Hematopoietic multipotent progenitor cell treated with erythropoietin and hydrocortisone succinate and interleukin-3 and kit ligand, for 17 days (in vitro differentiated cells): ENCODE data around the gene CCR5AS.
"Not testable (repeated sequence)": the region's sequence is repeated elsewhere in the genome, so short reads cannot be mapped to it uniquely, and the experiment has no call there.

Experiments
- DNase-seq: peaks from one replicate; pipeline ENCODE4 v3.0.0-alpha.2; 2015; ENCODE audit warnings: low spot score

CCR5AS gene

DNA sequence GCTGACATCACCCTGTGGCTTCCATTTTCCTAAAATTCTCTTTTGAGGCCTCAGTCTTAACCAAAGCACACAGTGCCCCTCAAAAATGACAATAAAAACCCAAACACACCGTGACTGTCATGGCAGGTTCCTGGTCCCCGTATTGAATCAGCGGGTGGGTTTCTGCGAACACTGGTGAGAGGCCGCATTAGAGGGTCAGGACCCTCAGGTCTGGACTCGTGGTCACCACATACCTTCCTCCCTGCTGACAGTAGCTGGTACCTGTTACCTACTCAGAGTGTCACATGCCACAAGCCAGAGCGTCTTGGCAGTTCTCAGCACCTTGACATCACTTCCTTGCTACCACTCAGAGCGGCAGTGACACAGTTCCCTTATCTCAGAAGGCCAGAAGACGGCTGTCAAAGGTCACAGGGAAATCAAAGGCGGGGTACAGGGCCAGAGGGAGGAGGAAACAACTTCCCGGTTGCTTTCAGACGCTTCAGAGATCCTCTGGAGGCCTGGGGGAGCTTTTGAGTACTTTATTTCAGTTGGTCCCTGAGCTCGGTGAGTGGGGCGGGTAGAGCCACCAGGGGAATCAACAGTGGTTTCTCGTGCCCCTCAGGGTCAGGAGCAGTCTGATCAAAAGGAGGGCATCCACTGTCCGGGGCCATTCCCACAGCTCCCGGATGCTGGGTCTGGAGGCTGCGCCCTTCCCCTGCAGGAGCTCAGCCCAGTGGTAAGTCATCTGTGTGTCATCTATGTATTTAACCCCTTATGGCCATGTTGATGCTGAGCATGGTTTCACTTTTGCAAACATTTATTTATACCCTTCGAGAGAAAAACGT is at the start of gene CCR5AS, which contains the start of gene CCRL2:
Gene CCR5AS (minus strand): TSS at position 279 of the 824 bp plus-strand sequence.
Gene CCRL2 (plus strand): TSS at position 472 of the 824 bp plus-strand sequence. CDS start 821 bp downstream, outside the sequence.
- peak; percentile 95 for DNase-seq

DNA sequence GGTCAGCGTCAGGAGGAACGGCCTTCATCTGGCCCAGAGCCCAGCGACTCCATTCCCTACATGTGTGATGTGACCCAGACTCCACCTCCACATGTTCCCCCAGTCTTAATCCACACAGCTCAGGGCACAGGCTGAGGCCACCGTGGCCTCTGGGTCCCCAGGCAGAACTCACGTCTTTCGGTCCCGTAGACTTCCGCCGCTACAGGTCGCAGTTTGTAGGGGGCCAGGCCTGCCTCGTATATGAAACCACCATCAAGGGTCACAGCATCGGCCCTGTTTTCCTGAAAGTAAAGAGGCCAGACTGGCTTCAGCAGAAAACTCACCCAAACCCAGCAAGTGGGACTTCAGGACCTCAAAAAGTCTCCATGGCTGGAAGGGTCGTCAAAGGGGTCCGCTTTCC is 49.3 kb upstream of the CCR5AS start:
- no peak for DNase-seq

DNA sequence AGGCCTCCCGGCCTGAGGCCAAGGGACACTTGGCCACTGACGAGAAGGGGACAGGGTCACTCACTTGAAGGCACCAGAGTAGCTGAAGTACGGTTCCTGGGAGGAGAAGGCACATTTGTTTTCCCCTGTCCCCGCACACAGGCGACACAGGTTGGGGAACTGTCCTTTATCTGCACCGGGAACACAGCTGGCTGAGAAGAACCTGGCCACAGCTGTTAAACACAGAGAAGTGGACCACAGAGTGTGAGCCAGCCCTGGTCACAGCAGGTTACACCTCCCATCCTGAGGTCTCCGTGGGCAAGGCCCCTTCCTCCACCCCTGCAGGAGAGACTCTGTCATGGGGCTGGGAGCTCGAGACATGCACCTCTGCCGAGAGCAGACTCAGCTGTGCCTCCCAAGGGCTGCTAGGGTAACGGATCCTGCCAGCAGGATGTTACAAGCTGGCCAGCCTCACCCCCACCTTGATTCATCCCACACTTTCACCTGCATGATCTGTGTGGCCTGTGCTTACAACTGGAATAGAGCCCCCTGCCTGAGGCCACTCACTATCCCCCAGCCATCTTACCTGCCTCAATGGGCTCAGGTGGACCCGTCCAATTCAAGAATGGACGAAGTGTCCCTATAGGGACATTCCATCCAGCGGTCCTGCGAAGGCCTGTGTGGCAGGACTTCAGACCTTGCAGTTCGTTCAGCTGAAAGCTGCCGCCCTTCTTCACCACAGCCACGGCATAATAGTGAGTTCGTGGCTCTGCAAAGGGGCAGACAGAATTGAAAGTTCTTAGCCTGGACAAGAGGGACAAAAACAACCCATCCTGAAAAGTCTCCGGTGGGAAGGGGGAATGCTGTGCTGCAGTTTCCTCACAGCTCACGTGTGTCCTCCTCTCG is 48.6 kb upstream of the CCR5AS start:
- no peak for DNase-seq

DNA sequence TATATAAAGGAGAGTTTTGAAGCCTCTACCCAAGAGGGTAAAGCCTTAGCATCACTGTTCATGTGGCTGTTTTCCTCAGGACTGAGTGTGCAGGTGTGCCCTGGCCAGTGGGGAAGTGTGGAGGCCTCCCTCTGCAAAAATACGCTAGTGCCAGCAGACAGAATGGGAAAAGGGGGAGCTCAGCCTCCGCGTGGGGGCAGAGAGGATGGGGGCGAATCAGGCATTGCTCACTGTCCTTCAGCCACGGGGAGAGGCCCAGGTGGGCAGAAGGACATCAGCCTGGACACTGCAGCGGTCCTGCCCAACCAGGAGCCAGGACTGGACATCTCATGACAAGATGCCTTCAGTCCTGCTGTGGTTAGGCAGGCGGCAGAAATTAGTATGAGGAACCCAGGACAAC is 47.7 kb upstream of the CCR5AS start:
- no peak for DNase-seq

DNA sequence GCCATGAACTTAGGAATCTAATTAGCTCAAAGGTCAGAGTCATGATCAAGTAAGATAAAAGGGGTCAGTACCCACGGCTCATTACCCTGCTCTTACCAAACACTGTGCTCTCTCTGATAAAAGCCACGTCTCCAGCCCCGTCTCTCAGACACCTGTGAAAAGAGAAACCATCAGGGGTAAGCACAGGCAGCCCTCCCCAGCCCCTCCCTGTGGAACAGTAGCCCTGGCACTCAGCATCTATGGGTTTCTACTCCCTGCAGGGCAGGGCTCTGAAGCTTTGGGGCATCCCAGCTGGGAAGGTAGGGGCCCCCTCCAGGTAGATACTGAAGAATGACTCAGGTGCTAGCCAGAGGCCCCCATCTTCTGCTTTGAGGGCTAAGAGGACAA is 47.3 kb upstream of the CCR5AS start:
- DNase-seq, result no peak

DNA sequence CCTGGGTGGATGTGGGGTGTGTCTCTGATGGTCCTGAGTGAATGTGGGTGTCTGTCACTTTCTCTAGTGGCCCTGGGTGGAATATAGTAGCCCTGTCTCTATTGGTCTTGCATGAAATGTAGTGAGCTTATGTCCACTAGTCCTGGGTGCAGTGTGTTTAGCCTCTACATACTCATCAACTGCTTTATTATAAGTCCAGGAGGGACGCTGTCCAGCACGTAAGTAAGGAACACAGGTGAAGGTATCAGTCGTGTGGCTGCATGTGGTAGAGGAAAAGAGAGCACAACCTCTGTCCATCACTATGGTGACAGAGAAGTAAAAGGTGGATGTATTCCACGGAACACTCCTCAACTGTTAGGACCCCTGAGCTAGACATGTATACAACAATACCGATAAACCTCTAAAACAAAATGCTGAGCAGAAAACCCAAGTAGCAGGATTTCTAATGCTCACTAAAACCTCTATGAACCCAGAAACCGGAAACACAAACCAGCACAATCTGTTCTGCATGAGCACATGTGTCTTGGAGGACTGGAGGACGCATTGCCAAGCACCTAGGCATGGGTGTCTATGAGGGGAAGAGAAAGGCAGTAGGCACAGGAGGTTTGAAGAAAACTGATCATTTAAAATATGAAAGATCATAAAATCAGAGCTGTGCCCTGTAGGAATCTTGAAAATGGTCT is 46.8 kb upstream of the CCR5AS start:
- no peak for DNase-seq

DNA sequence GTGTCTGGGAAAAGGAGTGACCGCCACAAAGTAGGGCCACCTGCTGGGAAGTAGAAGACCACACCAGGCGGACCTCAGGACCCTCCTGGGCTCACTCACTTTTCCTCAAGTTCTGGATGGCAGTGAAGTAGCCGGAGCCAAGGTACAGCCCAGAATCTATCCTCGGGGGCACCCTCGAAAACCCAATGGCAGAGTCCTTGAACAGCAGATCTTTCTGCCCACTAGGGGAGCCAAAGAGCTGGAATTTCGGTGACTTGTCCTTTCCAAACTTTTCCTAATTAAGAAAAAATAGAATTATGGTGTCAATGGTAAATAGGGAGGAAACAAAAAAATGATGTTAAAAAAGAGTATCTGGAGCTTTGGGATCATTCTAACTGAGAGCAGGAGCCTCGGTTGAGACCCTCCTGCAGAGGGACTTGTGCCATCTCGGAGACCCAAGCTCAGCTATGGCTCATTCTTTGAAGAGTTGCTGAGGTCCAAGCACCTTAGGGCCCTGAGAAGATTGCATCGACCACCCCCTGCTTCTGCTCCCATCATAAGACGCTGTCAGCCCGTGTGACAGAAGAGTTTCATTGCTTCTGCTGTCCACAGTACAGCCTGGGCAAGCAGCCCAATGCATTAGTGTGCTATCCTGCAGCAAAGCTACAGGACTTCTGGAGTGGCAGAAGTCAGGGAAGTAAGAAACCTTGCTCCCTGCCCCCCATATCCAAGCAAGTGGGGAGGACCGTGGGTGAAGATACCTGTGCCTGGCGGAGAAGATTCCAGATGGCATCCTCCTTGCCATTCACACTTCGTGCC is 43.1 kb upstream of the CCR5AS start:
- DNase-seq, result peak; percentile 48

DNA sequence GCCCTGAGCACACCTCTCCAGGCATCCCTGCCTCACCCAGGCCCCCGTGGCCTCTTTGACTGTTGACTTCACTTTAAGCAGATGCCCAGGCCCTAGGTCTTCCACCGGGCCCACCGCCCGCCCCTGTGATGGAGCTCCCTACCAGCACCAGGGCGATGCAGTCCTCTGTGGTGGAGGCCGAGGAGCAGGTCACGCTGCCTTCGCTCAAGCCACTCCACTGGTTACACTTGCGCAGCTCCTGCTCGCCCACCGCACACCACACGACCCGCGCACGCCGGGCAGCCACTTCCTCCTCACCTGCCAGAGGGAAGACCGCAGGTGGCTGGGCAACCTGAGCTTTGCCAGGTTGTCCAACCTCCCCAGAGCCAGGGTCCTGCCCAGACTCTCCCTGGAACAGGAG is 41.9 kb upstream of the CCR5AS start:
- DNase-seq, result no peak

DNA sequence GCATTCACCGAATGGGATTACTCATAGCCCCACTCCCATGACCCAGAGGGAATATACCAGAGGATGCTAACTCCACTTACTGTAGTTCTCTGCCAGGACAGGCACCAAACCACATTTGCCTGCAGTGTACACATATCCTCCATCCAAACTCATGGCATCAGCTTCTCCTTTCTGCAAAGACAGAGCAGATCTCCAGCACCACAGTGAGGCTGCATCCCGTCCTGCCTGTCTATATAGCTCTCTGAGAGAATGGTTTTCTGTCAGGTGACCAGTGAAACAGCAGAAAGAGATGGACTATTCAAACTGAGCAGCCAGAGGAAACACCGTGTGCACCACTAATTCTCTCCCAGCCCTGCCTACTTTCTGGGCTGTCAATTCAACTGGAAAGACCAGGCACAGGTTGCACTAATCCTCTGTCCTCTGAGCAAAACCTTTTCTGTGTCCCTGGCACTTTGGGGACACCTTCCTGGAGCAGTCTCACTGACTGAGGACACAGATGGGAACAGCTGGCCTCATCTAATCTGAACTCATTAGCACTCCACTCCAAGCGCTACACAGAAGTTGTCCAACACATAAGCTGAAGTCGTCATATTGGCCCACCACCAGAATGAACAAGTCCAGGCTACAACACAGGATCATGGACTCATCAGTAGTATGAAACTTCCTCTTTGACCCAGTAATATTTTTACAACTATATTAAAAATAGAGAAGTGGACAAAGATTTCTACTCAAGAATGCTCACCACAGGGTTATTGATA is 40.5 kb upstream of the CCR5AS start:
- DNase-seq, result no peak

DNA sequence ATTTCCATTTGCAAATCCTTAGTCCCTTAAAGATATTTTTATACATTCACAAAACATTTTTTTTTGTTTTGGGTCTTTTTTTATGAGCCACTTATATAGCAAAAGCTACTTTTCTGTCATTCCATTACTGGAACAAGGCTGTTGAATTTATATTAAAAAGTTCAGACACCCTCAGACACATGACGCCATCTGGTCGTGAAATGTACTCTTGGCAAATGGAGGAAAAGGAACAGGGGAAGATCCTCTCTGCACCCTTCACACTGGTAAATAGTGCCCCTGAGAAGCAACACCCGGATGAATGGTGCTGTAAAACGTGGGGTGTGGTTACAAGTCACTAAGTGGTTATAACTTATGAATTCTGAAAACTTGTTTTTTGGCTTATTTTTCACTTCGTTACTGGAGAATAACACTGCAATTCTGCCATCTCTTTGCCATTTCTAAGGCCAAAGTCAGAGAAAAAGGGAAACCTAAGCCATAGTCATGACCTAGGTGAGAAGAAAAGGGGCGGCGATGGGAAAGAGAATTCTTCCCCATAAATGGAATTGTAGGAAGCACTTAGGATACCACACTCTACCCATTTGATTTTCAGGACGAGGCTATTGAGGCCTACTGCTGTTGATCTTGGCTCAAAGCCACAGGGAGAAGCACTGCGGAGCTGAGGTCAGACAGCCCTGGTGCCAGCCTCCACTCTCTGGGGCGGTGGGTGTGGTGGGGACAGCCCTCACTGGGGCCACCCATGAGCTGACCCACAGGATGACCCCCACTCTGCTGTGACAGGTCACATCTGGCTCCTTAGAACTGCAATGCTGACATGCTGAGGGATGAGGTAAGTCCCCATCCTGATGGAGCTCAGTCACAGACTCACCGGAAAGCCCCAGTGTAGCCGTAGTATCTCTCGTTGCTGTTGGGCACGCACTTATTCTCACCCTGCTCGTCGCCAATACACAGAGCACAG is 36.0 kb upstream of the CCR5AS start:
- DNase-seq, result no peak

DNA sequence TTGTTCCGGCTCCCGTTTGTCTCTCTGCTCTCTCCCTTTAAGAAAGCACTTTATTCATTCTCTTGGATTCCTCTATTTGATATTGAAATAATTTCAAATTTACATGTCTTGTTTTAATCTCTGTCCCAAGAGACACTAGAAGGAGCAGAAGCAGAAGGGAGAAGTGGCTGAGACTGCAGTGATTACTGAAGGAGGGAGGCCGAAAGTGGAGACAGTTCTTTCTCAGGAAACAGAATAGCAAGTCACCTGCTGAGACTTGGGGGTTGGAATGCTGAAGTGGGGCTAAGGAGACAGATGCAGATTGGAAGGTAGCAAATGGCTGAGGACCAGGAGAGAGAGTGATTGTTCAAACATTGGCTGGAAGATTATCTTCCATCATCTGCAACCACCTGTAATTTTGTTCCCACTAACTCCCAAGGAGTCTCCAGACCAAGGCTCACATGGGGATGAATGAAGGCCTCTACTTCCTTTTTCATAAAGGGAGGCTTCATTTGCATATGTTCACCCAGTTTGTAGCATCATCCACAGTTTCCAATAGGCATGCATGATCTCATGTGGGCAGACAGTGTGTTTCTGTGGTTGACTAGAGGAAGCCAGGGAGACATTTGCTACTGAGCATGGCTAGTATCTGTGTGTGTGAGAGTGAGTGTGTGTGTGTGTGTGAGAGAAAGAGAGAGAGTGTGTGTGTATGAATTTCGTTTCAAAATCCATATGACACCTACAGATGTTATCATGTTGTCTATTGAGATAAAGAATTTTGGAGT is 33.8 kb upstream of the CCR5AS start:
- DNase-seq, result no peak

DNA sequence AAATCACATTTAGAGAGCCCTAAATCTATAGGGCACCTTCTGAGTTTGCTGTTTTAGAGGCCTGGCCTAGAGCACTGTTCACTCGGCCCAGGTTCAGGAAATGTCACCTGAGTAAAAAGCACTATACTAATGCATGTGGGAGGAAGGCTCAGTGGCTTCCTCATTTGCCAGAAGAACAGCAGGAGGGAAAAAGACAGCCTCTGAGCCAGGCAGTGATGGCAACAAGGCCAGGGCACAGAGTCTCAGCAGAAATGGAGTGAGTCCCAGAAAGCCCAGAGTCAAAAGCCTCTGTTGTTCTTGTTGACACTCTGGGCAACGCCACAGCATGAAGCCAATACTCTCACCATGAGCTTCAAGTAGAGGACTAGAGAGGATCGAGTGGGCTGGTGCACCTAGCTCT is 32.0 kb upstream of the CCR5AS start:
- no peak for DNase-seq

DNA sequence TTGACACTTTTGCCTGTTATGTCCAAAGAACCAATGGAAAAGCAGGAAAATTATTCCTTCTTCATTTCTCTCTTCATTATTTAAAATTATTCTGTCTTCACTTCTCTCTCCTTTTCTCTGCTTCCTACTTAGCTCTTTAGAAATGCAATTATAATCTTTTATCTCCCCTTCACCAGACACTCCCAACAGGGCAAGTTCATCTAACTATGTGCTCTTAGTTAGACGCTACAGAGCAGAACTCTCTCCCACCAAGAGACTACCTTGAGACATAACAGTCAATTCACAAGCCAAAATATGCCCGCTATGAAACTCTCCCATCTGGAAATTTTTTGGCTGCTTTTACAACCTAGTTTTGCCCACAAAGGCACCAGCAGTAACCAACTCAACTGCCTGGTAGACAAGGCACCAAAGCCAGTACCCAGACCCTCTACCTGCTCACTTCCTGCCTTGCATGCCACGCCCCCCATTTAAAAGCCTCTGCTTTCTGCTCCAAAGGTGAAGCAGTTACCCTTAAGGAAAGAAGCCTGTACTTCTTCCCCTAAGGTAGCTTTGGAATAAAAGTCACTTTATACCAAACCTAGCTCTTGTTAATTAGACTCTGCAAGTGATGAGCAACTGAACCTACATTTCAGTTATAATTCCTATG is 28.3 kb upstream of the CCR5AS start:
- DNase-seq, result peak; percentile 41

DNA sequence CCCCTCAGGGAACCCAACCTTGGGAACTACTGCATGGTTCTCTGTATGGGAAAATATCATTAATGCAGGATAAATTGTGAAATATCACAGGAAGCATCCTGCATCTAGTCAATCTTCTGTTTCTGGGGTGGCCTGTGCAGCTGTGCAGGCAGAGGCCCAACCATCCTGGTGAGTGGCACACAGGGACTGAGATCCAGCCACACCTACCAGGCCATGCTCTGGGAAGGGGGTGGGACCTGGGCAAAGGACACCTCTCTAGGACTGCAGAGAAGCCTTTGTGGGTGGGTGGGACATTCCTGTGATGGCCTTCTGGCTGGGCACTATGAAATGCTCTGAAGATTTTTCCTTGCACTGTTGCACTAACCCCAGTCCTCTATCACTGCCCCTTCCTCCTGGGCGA is 27.0 kb upstream of the CCR5AS start:
- DNase-seq, result peak; percentile 51

DNA sequence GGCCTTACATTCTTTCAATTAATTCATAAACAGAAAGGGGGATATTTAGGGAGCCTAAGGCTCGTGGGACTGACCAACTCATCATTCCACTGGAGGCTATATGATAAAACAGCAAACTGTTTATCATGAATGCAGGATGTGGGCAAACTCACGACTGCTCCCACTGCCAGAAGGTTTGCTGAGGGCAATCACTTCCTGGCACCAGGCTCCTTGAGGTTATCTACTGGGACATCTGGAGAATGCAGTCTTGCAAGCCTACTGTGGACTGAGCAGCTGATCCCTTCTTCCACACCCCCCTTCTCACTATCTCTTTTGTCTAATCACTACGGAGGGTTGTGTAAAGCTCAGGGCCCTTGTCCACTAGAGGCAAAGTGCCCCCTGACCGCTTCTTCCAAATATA is 26.3 kb upstream of the CCR5AS start:
- DNase-seq, result peak; percentile 86

DNA sequence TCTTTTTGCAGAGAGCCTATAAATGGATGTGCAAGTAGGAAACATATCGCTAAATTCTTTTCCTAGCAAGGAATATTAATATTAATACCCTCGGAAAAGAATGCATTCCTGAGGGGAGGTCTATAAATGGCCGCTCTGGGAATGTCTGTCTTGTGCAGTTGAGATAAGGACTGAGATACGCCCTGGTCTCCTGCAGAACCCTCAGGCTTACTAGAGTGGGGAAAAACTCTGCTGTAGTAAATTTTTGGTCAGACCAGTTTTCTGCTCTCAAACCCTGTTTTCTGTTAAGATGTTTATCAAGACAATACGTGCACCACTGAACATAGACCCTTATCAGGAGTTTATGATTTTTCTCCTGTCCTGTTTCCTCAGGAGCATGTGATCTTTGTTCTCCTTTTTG is 25.0 kb upstream of the CCR5AS start:
- peak; percentile 27 for DNase-seq

DNA sequence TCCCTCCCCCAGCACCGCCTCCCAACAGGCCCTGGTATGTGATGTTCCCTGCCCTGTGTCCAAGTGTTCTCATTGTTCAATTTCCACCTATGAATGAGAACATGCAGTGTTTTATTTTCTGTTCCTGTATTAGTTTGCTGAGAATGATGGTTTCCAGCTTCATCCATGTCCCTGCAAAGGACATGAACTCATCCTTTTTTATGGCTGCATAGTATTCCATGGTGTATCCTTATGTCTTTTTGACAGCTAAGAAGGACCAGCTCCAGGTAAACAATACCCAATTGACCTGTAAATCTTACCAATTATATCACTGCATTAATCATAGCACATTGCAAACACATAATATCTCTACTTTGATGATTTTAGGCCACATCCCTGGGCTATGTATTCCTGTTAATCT is 24.0 kb upstream of the CCR5AS start:
- not testable (repeated sequence) for DNase-seq

DNA sequence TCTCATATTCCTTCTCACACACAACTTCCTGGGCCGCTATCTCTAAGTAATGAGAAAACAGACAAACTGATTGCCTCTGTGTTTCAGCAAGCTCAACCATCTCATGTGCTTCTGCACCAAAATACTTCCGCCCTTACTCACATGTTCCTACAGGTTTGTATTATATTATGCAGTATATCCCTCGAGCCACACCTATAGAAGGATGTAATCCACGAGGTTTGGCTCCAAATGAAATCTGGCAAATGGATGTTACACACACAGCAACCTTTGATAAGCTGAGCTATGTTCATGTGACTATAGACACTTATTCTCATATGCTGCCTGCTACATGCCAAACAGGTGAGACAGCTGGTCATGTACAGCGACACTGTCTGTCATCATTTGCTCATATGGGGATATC is 22.8 kb upstream of the CCR5AS start:
- DNase-seq, result no peak
